Activated CD4-positive, alpha-beta T cell treated with anti-CD3 and anti-CD28 coated beads for 48 hours (primary cell): ENCODE results near the gene ENDOG.
"Not testable (repeated sequence)": the region's sequence is repeated elsewhere in the genome, so short reads cannot be mapped to it uniquely, and the experiment has no call there.

Experiments used
- DNase-seq: peaks from one replicate; pipeline ENCODE4 v3.0.0-alpha.2; 2020

The ENDOG gene

DNA sequence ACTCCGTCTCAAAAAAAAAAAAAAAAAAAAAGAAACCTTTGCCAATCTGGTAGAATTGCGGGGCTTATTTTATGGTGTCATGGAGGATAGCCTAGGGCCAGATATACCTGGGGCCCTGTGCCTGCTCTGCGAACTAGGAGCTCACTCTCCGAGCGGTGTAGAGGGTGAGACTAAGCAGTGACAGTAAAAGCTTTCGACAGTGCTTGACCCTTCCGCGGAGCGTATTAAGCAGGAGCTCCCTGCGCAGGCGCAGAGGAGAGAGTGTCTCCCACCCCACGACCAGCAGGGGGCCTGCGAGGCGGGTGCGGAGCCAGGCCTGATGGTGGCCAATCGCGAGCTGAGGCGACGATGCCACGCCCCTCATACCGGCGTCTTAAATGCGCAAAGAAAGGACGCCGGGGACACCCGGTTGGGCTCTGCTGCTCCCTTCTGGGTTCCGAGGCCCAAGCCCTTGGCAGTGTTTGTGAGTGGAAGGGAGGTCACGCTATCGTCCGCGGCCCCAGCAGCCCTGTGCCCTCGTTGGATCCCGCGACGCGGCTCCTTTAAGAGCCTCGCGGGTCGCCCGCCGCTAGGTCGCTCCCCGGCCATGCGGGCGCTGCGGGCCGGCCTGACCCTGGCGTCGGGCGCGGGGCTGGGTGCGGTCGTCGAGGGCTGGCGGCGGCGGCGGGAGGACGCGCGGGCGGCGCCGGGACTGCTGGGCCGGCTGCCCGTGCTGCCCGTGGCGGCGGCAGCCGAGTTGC is at the start of gene ENDOG:
Gene ENDOG, plus strand, starts transcription at position 402 of the 740 bp plus-strand sequence. Its CDS starts 185 bp downstream, at position 587.
- peak; percentile 98 for DNase-seq

DNA sequence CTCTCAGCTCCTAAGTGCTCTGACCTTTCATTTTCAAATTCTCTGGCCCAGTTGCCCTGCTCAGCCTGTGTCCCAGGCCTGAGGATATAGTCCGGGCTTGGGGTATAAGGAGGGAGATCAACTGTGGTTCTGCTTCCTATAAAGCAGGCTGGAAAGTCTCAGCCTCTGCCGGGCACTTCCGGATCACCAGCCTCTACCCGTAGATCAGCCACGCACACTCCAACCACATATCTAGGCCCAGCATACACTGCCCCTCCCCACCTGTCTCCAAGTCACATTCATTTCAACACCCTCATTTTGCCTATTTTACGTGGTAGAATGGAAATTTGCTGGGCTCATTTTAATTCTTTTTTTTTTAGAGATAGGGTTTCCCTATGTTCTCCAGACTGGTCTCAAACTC is 49.7 kb upstream of the ENDOG start:
- no peak for DNase-seq

DNA sequence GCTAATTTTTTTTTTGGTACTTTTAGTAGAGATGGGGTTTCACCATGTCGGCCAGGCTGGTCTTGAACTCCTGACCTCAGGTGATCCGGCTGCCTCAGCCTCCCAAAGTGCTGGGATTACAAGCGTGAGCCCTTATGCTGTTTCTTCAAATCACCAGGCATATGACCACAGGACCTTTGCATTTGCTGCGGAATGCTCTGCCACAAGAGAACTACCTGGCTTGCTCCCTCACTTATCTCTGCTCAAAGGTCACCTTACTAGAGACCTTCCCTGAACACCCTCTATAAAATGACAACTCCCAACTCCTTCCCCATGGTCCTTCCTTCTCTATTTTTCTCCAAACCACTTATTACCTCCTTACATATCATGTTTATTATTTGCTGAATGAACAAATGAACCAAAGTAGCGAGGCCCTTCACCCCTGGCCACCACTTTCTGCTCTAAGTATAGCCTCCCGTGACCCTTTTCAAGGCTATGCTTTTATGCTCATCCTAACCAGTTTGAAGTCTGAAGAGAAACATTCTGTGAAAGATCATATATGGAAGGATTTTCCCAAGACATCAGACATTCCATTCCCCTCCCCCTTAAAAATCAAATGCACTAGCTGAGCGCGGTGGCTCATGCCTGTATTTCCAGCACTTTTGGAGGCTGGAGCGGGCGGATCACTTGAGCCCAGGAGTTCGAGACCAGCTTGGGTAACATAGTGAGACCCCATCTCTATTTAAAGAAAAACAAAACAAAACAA is 47.8 kb upstream of the ENDOG start:
- DNase-seq: no peak

DNA sequence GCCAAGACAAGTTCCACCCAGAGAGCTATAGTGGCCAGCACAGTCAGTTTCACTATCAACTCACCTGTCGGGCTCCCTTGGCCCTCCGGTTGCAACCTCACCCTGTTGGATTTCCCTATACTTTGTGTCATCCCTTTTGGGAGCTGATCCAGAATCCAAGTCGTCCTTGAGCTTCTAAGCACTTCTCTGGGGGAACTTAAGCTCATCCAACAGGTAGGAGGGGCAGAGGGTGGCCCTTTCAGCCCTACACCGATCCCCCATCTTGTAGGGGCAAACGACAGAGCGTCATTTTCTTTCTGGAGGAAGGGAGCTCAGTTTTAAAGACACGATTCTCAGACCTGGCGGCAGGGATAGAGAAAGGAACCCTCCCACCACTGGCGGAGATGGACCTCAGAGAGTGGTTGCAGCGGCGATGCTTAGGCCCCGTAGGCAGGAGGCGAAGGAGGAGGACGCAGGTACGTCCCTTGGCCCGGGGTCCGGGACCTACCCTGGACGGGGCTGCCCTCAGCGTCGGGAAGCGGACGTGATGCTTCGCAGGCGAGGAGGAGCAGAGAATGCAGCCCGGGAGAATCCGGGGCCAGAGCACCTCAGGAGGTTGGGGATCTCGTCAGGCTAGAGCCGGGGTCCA is 47.1 kb upstream of the ENDOG start:
- DNase-seq: no peak

DNA sequence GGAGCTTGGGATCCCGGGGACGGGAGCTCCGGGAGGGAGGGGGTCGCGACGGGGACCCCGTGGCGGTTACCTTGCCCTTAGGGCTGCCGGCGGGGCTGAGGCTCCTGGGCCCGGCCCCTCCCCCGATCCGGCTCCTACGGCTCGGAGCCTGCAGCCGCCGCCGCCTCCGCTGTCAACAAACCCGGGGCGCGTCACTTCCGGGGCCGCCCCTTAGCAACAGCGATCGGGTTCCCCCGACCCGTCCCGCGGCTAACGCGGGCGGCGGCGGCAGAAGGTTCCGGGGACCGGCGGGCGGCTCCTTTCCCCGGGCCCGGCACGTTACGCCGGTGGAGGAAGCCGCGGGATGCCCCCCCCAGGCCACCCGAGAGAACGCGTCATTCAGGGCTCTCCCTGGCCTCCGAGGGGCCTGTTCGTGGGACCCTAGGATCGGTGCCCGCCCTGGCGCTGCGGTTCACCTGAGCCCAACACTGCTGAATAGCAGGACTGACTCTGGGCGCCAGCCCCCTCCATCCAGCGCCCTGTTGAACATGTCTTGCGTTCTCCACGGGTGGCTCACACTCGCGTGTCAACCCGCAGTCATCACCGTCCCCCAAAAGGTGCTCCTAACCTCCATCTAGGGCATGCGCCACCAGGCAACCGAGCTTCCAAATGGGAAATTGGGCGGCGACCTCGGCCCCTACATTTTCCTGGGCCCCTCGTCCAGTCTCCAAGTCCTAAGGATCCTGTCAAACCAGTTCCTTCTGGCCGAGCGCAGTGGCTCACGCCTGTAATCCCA is 46.4 kb upstream of the ENDOG start, which contains the start of gene ZER1:
Gene ZER1, minus strand, starts transcription at position 183 of the 775 bp plus-strand sequence. CDS start 16,362 bp downstream, outside the sequence.
- peak; percentile 96 for DNase-seq

DNA sequence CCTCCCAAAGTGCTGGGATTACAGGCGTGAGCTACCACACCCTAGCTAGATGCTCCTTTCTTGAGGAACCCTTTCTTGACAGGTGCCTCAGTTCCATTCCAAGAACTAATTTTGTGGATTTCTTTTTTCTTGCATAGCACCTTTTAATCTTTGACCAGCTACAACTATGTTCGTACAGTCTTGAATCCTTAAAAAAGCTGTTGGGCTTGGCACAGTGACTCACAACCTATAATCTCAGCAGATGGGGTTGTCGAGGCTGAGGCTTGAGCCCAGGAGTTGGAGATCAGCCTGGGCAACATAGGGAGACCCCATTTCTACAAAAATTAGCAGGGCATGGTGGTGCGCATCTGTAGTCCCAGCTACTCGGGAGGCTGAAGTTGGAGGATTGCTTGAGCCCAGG is 45.3 kb upstream of the ENDOG start:
- DNase-seq: no peak

DNA sequence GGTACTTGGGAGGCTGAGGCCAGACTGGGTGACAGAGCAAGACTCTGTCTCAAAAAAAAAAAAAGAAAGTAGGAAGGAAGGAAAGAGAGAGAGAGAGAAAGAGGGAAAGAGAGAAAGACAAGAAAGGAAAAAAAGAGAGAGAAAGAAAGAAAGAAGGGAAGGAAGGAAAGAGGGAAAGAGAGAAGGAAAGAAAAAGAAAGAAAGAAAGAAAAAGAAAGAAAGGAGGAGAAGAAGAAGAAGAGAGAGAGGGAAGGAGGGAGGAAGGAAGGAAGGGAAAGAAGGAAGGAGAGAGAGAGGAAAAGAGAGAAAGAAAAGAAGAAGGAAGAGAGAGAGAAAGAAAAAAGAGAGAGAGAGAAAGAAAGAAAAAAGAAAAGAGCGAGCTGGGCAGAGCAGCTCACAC is 43.5 kb upstream of the ENDOG start:
- DNase-seq: no peak

DNA sequence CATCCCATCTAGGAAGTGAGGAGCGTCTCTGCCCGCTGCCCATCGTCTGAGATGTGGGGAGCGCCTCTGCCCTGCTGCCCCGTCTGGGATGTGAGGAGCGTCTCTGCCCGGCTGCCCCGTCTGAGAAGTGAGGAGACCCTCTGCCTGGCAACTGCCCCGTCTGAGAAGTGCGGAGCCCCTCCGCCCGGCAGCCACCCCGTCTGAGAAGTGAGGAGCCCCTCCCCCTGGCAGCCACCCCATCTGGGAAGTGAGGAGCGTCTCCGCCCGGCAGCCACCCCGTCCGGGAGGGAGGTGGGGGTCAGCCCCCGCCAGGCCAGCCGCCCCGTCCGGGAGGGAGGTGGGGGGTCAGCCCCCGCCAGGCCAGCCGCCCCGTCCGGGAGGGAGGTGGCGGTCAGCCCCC is 38.2 kb upstream of the ENDOG start:
- DNase-seq: not testable (repeated sequence)

DNA sequence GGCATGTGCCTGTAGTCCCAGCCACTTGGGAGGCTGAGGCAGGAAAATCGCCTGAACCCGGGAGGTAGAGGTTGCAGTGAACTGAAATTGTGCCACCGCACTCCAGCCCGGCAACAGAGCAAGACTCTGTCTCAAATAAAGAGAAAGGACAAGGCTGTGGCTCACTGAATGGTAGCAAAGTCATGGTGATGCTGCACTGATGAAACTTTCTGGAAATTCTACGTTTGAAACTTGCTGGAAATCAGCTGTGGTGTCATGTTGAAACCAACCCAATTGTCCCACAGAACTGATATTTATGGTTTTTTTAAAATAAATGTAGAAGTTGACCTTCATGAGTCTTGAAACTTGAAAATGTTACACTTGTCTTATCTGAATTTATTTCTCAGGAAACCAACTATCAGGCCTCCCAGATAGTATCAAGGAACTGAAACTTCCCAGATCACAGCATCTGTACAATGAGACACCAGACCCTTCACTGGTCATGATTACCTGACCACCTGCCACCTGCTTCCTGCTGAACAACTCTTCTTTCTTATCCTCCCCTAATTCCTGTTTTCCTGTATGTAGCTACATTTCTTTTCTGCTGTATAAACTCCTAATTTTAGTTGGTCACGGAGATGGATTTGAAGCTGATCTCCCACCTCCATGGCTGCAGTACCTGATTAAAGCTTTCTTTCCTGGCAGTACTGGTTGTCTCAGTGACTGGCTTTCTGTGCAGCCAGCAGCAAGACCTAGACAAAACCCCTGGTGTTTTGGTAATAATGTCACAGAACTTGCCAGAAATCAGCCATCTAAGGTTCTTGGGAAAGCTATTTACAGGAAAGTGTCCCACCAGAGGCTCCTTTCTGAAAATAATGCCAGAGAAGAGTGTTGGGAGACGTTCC is 36.9 kb upstream of the ENDOG start:
- no peak for DNase-seq

DNA sequence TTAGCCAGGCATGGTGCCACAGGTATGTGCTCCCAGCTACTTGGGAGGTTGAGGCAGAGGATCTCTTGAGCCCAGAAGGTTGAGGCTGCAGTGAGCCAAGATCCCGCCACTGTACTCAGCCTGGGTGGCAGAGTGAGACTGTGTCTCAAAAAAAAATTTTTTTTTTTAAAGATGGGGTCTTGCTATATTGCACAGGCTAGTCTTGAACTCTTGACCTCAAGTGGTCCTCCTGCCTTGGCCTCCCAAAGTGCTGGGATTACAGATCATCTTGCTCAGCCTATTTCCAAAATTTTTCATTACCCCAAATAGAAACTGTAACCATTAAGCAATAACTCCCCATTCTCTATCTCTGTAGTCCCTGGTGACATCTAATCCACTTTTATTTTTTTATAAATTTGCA is 35.6 kb upstream of the ENDOG start:
- no peak for DNase-seq

DNA sequence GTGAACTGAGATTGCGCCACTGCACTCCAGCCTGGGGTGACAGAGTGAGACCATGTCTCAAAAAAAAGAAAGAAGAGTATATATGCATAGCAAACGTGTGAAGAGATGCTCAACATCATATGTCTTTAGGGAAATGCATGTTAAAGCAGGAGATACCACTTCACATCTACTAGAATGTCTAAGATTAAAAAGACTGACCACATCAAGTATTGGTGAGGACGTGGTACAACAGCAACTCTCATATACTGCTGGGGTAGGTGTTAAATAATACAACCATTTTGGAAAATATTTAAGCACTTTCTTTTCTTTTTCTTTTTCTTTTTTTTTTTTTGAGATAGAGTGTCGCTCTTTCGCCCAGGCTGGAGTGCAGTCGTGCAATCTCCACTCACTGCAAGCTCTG is 32.9 kb upstream of the ENDOG start:
- DNase-seq: no peak

DNA sequence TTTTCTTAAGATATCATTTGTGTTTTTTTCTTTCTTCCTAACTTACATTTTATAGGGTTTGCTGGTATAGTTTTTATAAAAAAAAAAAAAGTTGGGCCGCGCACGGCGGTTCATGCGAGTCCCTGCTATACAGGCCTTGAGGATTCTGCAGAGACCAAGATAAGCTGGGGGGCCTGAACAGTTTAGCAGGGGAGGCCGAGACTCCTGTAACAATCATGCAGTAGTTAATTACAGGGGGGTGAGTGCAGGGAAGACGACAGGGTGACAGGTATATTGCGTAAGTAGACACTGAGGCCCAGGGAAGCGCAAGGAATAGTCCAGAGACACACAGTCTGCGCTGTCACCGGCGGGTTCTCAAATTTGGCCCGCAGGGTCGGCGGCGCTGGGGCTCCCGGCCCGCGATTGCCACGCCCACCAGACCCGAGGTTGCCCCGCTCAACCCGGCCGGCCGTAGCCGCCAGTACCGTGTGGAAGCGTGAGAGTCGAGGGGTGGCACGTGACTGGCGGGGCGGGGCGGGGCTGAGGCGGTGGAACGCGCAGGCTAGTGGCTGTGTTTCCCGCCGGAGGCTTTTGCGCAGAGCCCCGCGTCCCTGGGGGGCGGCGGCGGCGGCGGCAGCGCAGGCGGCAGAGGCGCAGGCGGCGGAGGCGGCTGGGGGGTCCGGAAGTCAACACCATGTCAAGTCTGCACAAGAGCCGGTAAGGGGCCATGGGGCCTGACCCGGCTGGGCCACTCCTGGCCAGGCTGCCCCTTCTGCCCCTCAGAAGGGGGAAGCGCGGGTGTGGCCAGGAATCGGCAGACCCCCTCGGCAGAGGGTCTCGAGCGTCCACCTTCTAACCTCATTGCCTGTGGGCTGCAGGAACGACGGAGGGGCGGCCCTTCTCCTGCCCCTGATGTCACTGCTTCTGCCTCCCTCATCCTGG is 31.4 kb upstream of the ENDOG start, which contains the start of gene TBC1D13:
Gene TBC1D13, plus strand, starts transcription at position 573 of the 921 bp plus-strand sequence. Its CDS starts 101 bp downstream, at position 674.
- DNase-seq: peak; percentile 91

DNA sequence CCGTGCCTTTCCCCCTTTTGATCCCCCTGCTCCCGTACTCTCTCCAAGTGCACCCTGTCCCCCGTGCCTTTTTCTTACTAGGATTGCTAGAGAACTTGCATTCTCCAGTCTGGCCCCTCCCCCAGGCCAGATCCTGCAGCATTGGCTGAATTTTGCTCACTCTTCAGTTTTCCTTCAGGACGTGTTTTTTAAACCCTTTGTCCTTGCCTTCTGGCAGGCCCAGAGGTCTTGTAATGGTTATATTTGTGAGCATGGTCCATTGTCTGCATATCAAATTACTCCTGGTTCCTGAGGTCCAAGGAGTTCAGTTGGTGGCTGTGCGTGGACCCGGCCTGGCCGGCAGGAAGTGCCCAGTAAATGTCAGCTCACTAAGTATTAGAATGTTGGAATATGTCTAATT is 30.6 kb upstream of the ENDOG start:
- DNase-seq: peak; percentile 20

DNA sequence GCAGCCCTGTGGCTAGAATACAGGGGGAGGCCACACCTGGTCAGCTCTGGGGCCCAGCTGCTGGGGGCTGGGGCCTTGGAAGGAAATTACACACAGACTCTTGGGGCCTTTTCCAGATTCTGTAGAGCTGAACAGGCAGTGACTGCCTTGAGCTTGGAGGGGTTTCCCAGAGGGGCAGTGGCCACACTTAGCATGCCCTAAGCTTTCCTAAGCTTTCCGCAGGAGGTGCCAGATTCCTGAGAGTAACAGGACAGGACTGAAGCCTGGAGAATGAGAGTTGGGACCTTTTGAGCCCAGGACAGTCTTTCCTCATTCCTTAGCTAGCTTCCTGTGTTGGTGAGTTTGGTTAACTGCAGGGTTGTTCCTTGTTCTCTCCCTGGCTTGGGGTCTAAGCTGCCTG is 29.9 kb upstream of the ENDOG start:
- no peak for DNase-seq

DNA sequence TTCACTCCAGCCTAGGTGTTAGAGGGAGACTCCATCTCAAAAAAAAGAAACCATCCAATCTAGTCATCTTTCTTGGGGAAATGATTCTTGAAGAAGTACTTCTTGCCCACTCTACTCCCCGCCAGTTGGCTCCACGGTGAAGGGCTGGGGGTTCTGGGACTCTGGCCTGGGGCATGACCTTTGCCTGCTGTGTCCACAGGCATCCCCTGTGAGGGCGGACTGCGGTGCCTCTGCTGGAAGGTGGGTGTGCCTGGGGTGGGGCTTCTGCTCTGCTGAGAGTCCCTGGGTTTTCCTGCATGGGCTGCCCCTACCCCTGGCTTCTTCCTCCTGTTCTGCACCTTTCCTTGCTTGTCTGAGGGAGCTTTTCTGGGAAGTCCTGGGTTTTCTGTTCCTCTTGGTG is 27.8 kb upstream of the ENDOG start:
- DNase-seq: no peak

DNA sequence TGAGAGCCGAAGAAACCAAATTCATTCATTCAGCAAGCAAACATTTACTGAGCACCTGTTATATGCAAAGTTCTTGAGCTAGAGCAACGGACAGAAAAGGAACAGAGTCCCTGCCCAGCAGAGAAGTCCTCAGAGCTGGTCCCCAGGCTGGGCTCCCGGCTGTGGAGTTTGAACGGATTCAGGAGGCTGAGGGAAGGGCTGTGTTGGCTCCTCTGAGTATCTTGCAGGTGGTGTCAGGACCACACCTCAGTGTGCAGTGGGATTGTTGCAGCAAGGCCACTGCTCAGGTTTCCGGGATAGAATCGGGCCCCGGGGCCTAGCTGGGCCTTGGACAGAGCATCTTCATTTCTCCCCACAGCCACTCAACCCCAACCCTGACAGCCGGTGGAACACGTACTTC is 26.2 kb upstream of the ENDOG start:
- no peak for DNase-seq

DNA sequence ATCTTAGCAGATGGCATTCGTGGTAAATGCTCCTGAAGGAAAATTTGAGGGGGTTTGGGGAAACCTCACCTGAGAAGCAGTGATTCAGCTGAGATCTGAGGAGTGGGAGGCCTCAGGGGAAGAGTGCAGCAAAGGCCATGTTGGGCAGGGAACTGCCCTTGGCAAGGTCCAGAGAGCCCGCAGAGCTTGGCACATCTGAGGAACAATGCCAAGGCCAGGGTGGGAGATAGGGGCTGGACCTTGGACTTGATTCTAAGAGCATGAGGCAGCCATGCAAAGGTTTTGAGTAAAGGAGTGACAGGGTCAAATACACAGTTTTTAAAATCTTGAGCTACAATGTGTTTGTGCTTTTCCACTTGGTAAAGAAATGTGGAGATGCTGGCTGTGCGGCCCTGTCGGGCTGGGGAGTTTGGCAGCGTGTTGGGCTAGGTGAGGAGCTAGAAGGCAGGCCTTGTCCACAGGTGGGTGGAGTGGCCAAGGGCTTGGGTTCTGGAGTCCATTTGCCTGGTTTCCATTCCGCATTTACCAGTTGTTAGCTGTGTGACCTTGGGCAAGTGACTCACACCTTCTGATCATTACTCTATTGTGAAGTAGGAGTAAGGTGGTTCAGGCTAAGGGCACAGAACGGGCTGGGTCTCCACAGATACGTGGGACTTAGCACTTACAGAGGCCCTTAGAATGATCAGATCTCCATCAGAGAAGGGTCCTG is 25.2 kb upstream of the ENDOG start:
- no peak for DNase-seq

DNA sequence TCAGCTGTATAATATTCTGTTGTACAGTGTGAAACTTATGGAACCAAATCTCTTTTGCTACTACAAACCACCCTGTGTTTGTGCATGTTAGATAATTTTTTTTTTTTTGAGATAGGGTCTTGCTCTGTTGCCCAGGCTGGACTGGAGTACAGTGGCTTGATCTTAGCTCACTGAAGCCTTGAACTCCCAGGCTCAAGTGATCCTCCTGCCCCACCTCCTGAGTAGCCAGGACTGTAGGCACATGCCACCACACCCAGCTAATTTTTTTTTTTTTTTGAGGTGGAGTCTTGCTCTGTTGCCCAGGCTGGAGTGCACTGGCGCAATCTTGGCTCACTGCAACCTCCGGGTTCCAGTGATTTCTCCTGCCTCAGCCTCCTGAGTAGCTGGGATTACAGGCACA is 23.3 kb upstream of the ENDOG start:
- not testable (repeated sequence) for DNase-seq

DNA sequence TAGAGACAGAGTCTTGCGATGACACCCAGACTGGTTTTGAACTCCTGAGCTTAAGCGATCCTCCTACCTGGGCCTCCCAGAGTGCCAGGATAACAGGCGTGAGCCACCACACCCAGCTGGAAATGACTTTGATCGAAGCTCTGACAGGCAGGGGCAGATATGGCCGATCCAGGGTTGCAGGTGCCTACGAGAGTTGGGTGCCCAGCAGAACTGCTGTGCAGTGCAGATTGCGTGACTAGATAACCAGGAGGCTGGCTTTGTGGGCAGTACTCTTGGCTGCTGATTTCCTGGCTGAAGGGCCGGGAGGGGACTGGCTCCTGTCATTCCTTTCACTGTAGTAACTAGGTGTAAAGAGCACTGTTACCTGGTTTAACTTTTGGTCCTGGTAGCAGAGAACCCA is 19.4 kb upstream of the ENDOG start:
- DNase-seq: no peak

DNA sequence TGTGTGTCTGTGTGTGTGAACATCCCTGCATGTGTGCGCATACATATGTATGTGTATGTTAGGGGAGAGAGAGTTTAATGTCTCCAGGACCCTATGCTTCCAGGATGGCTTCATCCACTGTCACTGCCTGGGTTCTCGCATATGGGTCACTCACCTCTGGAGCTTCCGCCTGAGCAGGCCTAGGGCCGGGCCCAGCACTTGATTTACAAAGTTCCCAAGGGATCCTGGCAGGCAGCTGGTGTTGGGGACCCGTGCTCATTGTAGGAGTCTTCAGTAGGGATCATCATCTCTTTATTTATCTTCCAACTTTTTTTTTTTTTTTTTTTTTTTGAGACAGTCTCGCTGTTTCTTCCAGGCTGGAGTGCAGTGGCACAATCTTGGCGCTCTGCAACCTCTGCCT is 18.2 kb upstream of the ENDOG start:
- DNase-seq: no peak
